Measurements from ENCODE around the gene MRPS10. TPM values are rescaled to one million over a fixed set of nuclear protein-coding genes. Genes with fewer than 3 reads are reported as not detected.
A peak's percentile ranks its signal among the peaks of the same experiment; 100 is the strongest.

Gene MRPS10
- total and polyA plus RNA-seq, 7 donors: 40.3 to 110 (median 54.5) TPM

GRCh38 chr6:42254505-42254904 is 36.8 kb upstream of the MRPS10 start:
- no peaks in the 10 kb centered on the region for H3K36me3 ChIP-seq (ENCODE audit: insufficient read depth in 1 of 2, low read depth in 1 of 2)
- intact Hi-C loops (cut with DNase I): no loop called here
- no peak for ATAC-seq

GRCh38 chr6:42251911-42252637 is 34.4 kb upstream of the MRPS10 start:
- H3K4me1 ChIP-seq: peaks cover 10% of the 10 kb centered on the region
- WGBS, 3 donors: 31 to 35% (median 32%) methylated on average over 9 of the region's 9 CpGs

More at GRCh38 chr6:42254505-42254904, 36.8 kb upstream of the MRPS10 start:
- Histone ChIP-seq H3K4me1 (peaks cover 10% of the 10 kb centered on the region), H3K27ac (no peak overlapping the region), H3K9me3 (no peaks in the 10 kb centered on the region), H3K27me3 (ENCODE audit: insufficient read depth in 3 of 3, low read length in 2 of 3) (no peaks in the 10 kb centered on the region), H3K4me3 (no peak overlapping the region)
- no peak for DNase-seq
- WGBS, 3 donors: 81 to 91% (median 87%) methylated on average over 9 of the region's 9 CpGs
- no peak for TF ChIP-seq CTCF (IDR thresholded peaks at IDR 0.05)

GRCh38 chr6:42251500-42251899 is 33.8 kb upstream of the MRPS10 start:
- Histone ChIP-seq H3K27ac (peak overlapping the region; percentile 53), H3K27me3 (ENCODE audit: insufficient read depth in 3 of 3, low read length in 2 of 3) (no peaks in the 10 kb centered on the region), H3K4me1 (peaks cover 10% of the 10 kb centered on the region), H3K4me3 (no peak overlapping the region), H3K9me3 (no peaks in the 10 kb centered on the region), H3K36me3 (ENCODE audit: insufficient read depth in 1 of 2, low read depth in 1 of 2) (no peaks in the 10 kb centered on the region)
- DNase-seq (no peak), ATAC-seq (peak; percentile 36 to 70 (median 62))
- no peak for TF ChIP-seq CTCF (IDR thresholded peaks at IDR 0.05)
- intact Hi-C loops (cut with DNase I): no loop called here
- WGBS, 3 donors: 53 to 63% (median 60%) methylated on average over 1 of the region's 1 CpG

More at GRCh38 chr6:42251911-42252637, 34.4 kb upstream of the MRPS10 start:
- H3K4me3 ChIP-seq: no peak overlapping the region
- no peaks in the 10 kb centered on the region for H3K9me3 ChIP-seq
- peak; percentile 62 to 83 for DNase-seq
- peak; percentile 21 to 70 (median 53) for ATAC-seq
- intact Hi-C loops (cut with DNase I): no loop called here
- H3K36me3 ChIP-seq (ENCODE audit: insufficient read depth in 1 of 2, low read depth in 1 of 2): no peaks in the 10 kb centered on the region
- H3K27ac ChIP-seq: peak overlapping the region; percentile 53
- no peak for TF ChIP-seq CTCF (IDR thresholded peaks at IDR 0.05)
- H3K27me3 ChIP-seq (ENCODE audit: insufficient read depth in 3 of 3, low read length in 2 of 3): no peaks in the 10 kb centered on the region

- no peaks in the 10 kb centered on the region for H3K36me3 ChIP-seq (ENCODE audit: insufficient read depth in 1 of 2, low read depth in 1 of 2)
- no peak for TF ChIP-seq CTCF (IDR thresholded peaks at IDR 0.05)
- H3K4me3 ChIP-seq: no peak overlapping the region
- no peaks in the 10 kb centered on the region for H3K27me3 ChIP-seq (ENCODE audit: insufficient read depth in 3 of 3, low read length in 2 of 3)
- H3K27ac ChIP-seq: no peak overlapping the region
- intact Hi-C loops (cut with DNase I): no loop called here
- WGBS, 3 donors: 55 to 67% (median 64%) methylated on average over 10 of the region's 10 CpGs
- ATAC-seq (no peak), DNase-seq (no peak)
- peaks cover 10% of the 10 kb centered on the region for H3K4me1 ChIP-seq
- H3K9me3 ChIP-seq: no peaks in the 10 kb centered on the region
Observed at GRCh38 chr6:42250274-42250931, 32.7 kb upstream of the MRPS10 start.
